ENCODE results near the gene MTHFSD. TPM values are rescaled to one million over a fixed set of nuclear protein-coding genes. Genes with fewer than 3 reads are reported as not detected.

MTHFSD gene
- total and polyA plus RNA-seq, 2 donors (not counting 3 experiments of a cell fraction or from before 2014, with no cell fraction given), result 16.7 to 21.1 TPM

DNA sequence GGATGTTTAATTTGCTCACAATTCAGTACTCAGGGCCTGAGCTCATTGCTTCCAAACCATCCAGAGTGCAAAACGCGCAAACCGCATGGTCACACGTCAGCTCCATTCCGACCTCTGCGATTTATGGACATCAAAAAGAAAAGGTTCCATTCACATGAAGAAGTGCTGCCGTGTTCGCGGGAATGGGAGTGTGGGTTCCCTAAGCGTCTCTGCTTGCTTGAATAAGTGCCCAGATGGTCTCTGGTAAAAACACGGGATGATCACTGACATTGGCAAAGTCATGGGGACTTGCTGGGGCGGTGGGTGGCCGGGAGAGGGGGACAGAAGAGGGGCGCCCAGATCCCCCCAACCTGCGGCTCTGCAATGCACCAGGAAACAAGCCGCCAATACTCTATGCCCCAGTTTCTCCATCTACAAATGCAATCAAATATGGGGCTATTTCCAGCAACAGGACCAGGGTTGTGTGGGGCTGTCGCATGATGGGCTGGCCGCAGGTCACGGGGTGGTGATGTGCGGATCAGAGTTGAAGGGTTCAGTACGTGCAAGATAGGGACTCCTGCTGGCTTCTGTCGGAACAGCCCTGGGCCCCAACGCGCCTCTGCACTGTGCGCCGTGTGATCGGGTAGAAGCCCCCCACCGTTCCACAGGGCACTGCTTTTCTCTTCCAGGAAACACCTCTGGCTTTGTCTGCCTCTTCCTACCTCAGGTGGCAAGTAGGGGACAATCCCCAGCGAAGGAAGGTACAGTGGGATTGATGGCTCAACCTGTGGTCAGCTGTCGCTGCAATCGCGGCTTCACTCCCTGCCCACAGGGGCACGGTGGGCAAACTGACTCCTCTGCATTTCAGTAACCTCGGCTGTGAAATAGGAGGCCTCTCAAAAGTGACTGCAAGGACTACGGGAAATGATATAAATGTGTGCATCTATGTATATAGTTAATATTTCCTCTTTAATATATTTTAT lies 33.5 kb downstream of the MTHFSD start:
- Histone ChIP-seq H2AFZ (ENCODE audit: low read depth, low read length) (no peak overlapping the region), H3K4me1 (ENCODE audit: control insufficient read depth, extremely low read depth, insufficient read depth, low read length) (no peaks in the 10 kb centered on the region), H3K9me3 (replicated peaks; ENCODE audit: control insufficient read depth, insufficient read depth, low read length) (no peaks in the 10 kb centered on the region), H3K9me1 (replicated peaks; ENCODE audit: control insufficient read depth, extremely low read depth, insufficient read depth, low read length) (no peaks in the 10 kb centered on the region), H3K4me3 (replicated peaks in 1 of 3; ENCODE audit: insufficient read depth in 1 of 3, low read depth in 1 of 3, low read length in 3 of 3) (no peak overlapping the region), H3K9ac (replicated peaks; ENCODE audit: extremely low read depth, insufficient read depth, low read length) (no peak overlapping the region), H3K4me2 (ENCODE audit: insufficient read depth, low read length) (no peak overlapping the region), H3K27me3 (ENCODE audit: control insufficient read depth in 2 of 2, insufficient read depth in 2 of 2, low read length in 2 of 2) (peaks cover 8 to 10% of the 10 kb centered on the region in 2 experiments), H3K79me2 (ENCODE audit: control insufficient read depth, insufficient read depth, low read length) (no peaks in the 10 kb centered on the region), H3K27ac (ENCODE audit: insufficient read depth, low read depth, low read length) (no peak overlapping the region), H3K36me3 (ENCODE audit: control insufficient read depth in 2 of 2, extremely low read depth in 1 of 2, insufficient read depth in 2 of 2, low read length in 2 of 2) (no peaks in the 10 kb centered on the region), H4K20me1 (replicated peaks; ENCODE audit: control insufficient read depth, extremely low read depth, insufficient read depth, low read length) (no peaks in the 10 kb centered on the region)
- dilution Hi-C loops (cut with MboI; ENCODE audit: extremely low pct_ligation_motif_present, low sequenced_read_pairs), result no loop called here
- CTCF ChIA-PET, result interaction anchor here (0.7 to 7.0 kb wide), 10 partner anchors 11 to 478 kb away, joined by 3 to 471 read pairs (median 5); no protein-coding TSS in a partner anchor
- no peak for TF ChIP-seq EZH2 (IDR thresholded peaks at IDR 0.05; ENCODE audit: borderline replicate concordance, low read depth, low read length, severe bottlenecking)
- TF ChIP-seq POLR2A (IDR thresholded peaks at IDR 0.05; ENCODE audit: low read depth, low read length), result no peak
- no peak for TF ChIP-seq FOS (IDR thresholded peaks at IDR 0.05; ENCODE audit: borderline replicate concordance, insufficient read depth, low read length)
- TF ChIP-seq MAX (IDR thresholded peaks at IDR 0.05; ENCODE audit: insufficient read depth, insufficient read length), result no peak
- TF ChIP-seq POLR2AphosphoS5 (IDR thresholded peaks at IDR 0.05; ENCODE audit: insufficient read depth, low read depth, low read length), result no peak
- no peak for TF ChIP-seq JUN (IDR thresholded peaks at IDR 0.05; ENCODE audit: borderline replicate concordance, insufficient read depth, insufficient read length, low read depth)
- TF ChIP-seq MYC (IDR thresholded peaks at IDR 0.05; ENCODE audit: low read depth, low read length), result no peak
- TF ChIP-seq, protein P1, sequence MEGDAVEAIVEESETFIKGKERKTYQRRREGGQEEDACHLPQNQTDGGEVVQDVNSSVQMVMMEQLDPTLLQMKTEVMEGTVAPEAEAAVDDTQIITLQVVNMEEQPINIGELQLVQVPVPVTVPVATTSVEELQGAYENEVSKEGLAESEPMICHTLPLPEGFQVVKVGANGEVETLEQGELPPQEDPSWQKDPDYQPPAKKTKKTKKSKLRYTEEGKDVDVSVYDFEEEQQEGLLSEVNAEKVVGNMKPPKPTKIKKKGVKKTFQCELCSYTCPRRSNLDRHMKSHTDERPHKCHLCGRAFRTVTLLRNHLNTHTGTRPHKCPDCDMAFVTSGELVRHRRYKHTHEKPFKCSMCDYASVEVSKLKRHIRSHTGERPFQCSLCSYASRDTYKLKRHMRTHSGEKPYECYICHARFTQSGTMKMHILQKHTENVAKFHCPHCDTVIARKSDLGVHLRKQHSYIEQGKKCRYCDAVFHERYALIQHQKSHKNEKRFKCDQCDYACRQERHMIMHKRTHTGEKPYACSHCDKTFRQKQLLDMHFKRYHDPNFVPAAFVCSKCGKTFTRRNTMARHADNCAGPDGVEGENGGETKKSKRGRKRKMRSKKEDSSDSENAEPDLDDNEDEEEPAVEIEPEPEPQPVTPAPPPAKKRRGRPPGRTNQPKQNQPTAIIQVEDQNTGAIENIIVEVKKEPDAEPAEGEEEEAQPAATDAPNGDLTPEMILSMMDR (IDR thresholded peaks at IDR 0.05; ENCODE audit: extremely low read depth in 1 of 2, insufficient read depth in 1 of 2, low read depth in 1 of 2, low read length in 2 of 2), result no peak
- intact Hi-C loops (cut with micrococcal nuclease), result no loop called here
- FAIRE-seq, result no peak
- DNase-seq (ENCODE audit: low read depth, low spot score), result no peak
- BruUV-seq (replicated peaks), result no TSS peak
- POLR2A ChIA-PET, result no interaction called here
